ENCODE data around the gene OPCML.

OPCML gene

GRCh38 chr11:133234883-133235282 is 297.4 kb downstream of the OPCML start:
- no peak for DNase-seq (ENCODE audit: low read depth in 2 of 2)

GRCh38 chr11:133232665-133233064 is 299.6 kb downstream of the OPCML start:
- no peak for DNase-seq (ENCODE audit: low read depth in 2 of 2)

GRCh38 chr11:133230431-133230830 is 301.9 kb downstream of the OPCML start:
- no peak for DNase-seq (ENCODE audit: low read depth in 2 of 2)

GRCh38 chr11:133228471-133229329 is 303.6 kb downstream of the OPCML start:
- no peak for DNase-seq (ENCODE audit: low read depth in 2 of 2)

GRCh38 chr11:133227632-133228111 is 304.6 kb downstream of the OPCML start:
- DNase-seq (ENCODE audit: low read depth in 2 of 2), result no peak

- no peak for DNase-seq (ENCODE audit: low read depth in 2 of 2)
Measured at GRCh38 chr11:133224271-133224670, 308.0 kb downstream of the OPCML start.

- DNase-seq (ENCODE audit: low read depth in 2 of 2), result no peak
Measured at GRCh38 chr11:133222425-133223330, 309.6 kb downstream of the OPCML start.

GRCh38 chr11:133219543-133219942 is 312.8 kb downstream of the OPCML start:
- no peak for DNase-seq (ENCODE audit: low read depth in 2 of 2)

- DNase-seq (ENCODE audit: low read depth in 2 of 2), result no peak
Measured at GRCh38 chr11:133216813-133217212, 315.5 kb downstream of the OPCML start.

GRCh38 chr11:133215596-133216230 is 316.6 kb downstream of the OPCML start:
- DNase-seq (ENCODE audit: low read depth in 2 of 2), result no peak

- no peak for DNase-seq (ENCODE audit: low read depth in 2 of 2)
Measured at GRCh38 chr11:133214646-133215045, 317.7 kb downstream of the OPCML start.

GRCh38 chr11:133212201-133212600 is 320.1 kb downstream of the OPCML start:
- no peak for DNase-seq (ENCODE audit: low read depth in 2 of 2)

GRCh38 chr11:133207995-133208394 is 324.3 kb downstream of the OPCML start:
- no peak for DNase-seq (ENCODE audit: low read depth in 2 of 2)

- DNase-seq (ENCODE audit: low read depth in 2 of 2), result no peak
Measured at GRCh38 chr11:133206313-133207005, 325.8 kb downstream of the OPCML start.

GRCh38 chr11:133204158-133204557 is 328.1 kb downstream of the OPCML start:
- DNase-seq (ENCODE audit: low read depth in 2 of 2), result no peak

- DNase-seq (ENCODE audit: low read depth in 2 of 2), result no peak
Measured at GRCh38 chr11:133202816-133203215, 329.5 kb downstream of the OPCML start.

- no peak for DNase-seq (ENCODE audit: low read depth in 2 of 2)
Measured at GRCh38 chr11:133198438-133198837, 333.9 kb downstream of the OPCML start.

GRCh38 chr11:133197425-133197824 is 334.9 kb downstream of the OPCML start:
- no peak for DNase-seq (ENCODE audit: low read depth in 2 of 2)

GRCh38 chr11:133191931-133192330 is 340.4 kb downstream of the OPCML start:
- no peak for DNase-seq (ENCODE audit: low read depth in 2 of 2)

GRCh38 chr11:133181667-133182066 is 350.6 kb downstream of the OPCML start:
- no peak for DNase-seq (ENCODE audit: low read depth in 2 of 2)

- DNase-seq (ENCODE audit: low read depth in 2 of 2), result no peak
Measured at GRCh38 chr11:133181066-133181465, 351.2 kb downstream of the OPCML start.
